ENCODE measurements around the gene HDAC3. TPM values are rescaled to one million over a fixed set of nuclear protein-coding genes. Genes with fewer than 3 reads are reported as not detected.

Gene HDAC3
- 10 to 100 TPM; 88.1 to 91.8 TPM for total RNA-seq

GRCh38 chr5:141636413-141637122, at the start of gene HDAC3, which contains the start of gene RELL2:
TSS of gene HDAC3 (minus strand) at chr5:141636849. CDS start at chr5:141636790, 59 bp downstream.
TSS of gene RELL2 (plus strand) at chr5:141636997. CDS start at chr5:141638226, 1,229 bp downstream.
- no peaks in the 10 kb centered on the region for H3K27me3 Mint-ChIP-seq (ENCODE audit: low read depth)
- ChIA-PET CTCF (interaction anchor here (0.8 to 13.0 kb wide), 25 partner anchors 9 to 242 kb away, joined by 3 to 206 read pairs (median 12); partner anchors contain the start of genes DIAPH1 and FCHSD1), POLR2A (interaction anchor here (0.7 to 3.8 kb wide), 13 partner anchors 10 to 333 kb away, joined by 3 to 39 read pairs (median 4); partner anchors contain the start of genes DIAPH1, FCHSD1, RNF14 and TAF7)
- peaks cover 56% of the 10 kb centered on the region for H3K4me1 Mint-ChIP-seq (ENCODE audit: low read depth)
- ATAC-seq: peak; percentile 79
- peak; percentile 94 for DNase-seq
- H3K4me3 Mint-ChIP-seq: peak within 1 kb of the TSS; percentile 93
- H3K9me3 Mint-ChIP-seq (ENCODE audit: insufficient read depth): no peaks in the 10 kb centered on the region
- peaks cover 49% of the 10 kb centered on the region for H3K36me3 Mint-ChIP-seq (ENCODE audit: low read depth)
- peak within 1 kb of the TSS; percentile 90 for H3K27ac Mint-ChIP-seq

- no peak for DNase-seq
- Mint-ChIP-seq H3K9me3 (ENCODE audit: insufficient read depth) (no peaks in the 10 kb centered on the region), H3K36me3 (ENCODE audit: low read depth) (no peaks in the 10 kb centered on the region), H3K4me3 (no peak overlapping the region), H3K4me1 (ENCODE audit: low read depth) (peaks cover 41% of the 10 kb centered on the region), H3K27me3 (ENCODE audit: low read depth) (peaks cover 13% of the 10 kb centered on the region), H3K27ac (no peak overlapping the region)
- ChIA-PET CTCF (no interaction called here), POLR2A (no interaction called here)
- ATAC-seq: no peak
Observed at GRCh38 chr5:141685591-141685990, 48.9 kb upstream of the HDAC3 start.

- Mint-ChIP-seq H3K27me3 (ENCODE audit: low read depth) (peaks cover 5% of the 10 kb centered on the region), H3K27ac (peak overlapping the region; percentile 24), H3K4me3 (peak overlapping the region; percentile 12), H3K4me1 (ENCODE audit: low read depth) (peaks cover 37% of the 10 kb centered on the region), H3K9me3 (ENCODE audit: insufficient read depth) (no peaks in the 10 kb centered on the region), H3K36me3 (ENCODE audit: low read depth) (no peaks in the 10 kb centered on the region)
- ChIA-PET CTCF (interaction anchor here (1.0 to 5.3 kb wide), 14 partner anchors 9 to 285 kb away, joined by 3 to 71 read pairs (median 6); partner anchors contain the start of genes DELE1, HDAC3, PCDH1 and RELL2), POLR2A (interaction anchor here (0.7 to 1.5 kb wide), 11 partner anchors 8 to 286 kb away, joined by 3 to 7 read pairs (median 3); partner anchors contain the start of genes DELE1 and FCHSD1)
- ATAC-seq (no peak), DNase-seq (no peak)
Observed at GRCh38 chr5:141683596-141684141, 47.0 kb upstream of the HDAC3 start.

GRCh38 chr5:141681695-141682641, 45.3 kb upstream of the HDAC3 start, which contains the start of gene ARAP3:
TSS of gene ARAP3 (minus strand) at chr5:141682230. CDS start at chr5:141680486, 1,744 bp downstream.
- Mint-ChIP-seq H3K36me3 (ENCODE audit: low read depth) (peaks cover 3% of the 10 kb centered on the region), H3K4me1 (ENCODE audit: low read depth) (peaks cover 38% of the 10 kb centered on the region), H3K27ac (peak within 1 kb of the TSS; percentile 82), H3K27me3 (ENCODE audit: low read depth) (peaks cover 3% of the 10 kb centered on the region), H3K4me3 (peak within 1 kb of the TSS; percentile 79), H3K9me3 (ENCODE audit: insufficient read depth) (no peaks in the 10 kb centered on the region)
- ChIA-PET CTCF (interaction anchor here (0.9 to 5.3 kb wide), 10 partner anchors 9 to 328 kb away, joined by 3 to 71 read pairs (median 10); partner anchors contain the start of genes PCDH1 and RNF14), POLR2A (interaction anchor here (1.5 kb wide), 1 partner anchor 31 kb away, joined by 7 read pairs; the partner anchor contains the start of gene FCHSD1)
- peak; percentile 86 for ATAC-seq
- peak; percentile 54 for DNase-seq

- H3K9me3 Mint-ChIP-seq (ENCODE audit: insufficient read depth): no peaks in the 10 kb centered on the region
- POLR2A ChIA-PET: no interaction called here
- peaks cover 38% of the 10 kb centered on the region for H3K4me1 Mint-ChIP-seq (ENCODE audit: low read depth)
- H3K27me3 Mint-ChIP-seq (ENCODE audit: low read depth): no peaks in the 10 kb centered on the region
- H3K36me3 Mint-ChIP-seq (ENCODE audit: low read depth): peaks cover 3% of the 10 kb centered on the region
- CTCF ChIA-PET: interaction anchor here (5.3 kb wide), 1 partner anchor 12 kb away, joined by 71 read pairs; no protein-coding TSS in a partner anchor
- no peak for DNase-seq
- no peak for ATAC-seq
- H3K27ac Mint-ChIP-seq: peak overlapping the region; percentile 12
- H3K4me3 Mint-ChIP-seq: peak overlapping the region; percentile 40
Observed at GRCh38 chr5:141681295-141681694, 44.6 kb upstream of the HDAC3 start.

GRCh38 chr5:141680751-141681201, 44.1 kb upstream of the HDAC3 start:
- CTCF ChIA-PET: interaction anchor here (5.3 kb wide), 1 partner anchor 12 kb away, joined by 71 read pairs; no protein-coding TSS in a partner anchor
- Mint-ChIP-seq H3K36me3 (ENCODE audit: low read depth) (peaks cover 3% of the 10 kb centered on the region), H3K4me3 (peak overlapping the region; percentile 40), H3K27ac (no peak overlapping the region), H3K27me3 (ENCODE audit: low read depth) (no peaks in the 10 kb centered on the region), H3K9me3 (ENCODE audit: insufficient read depth) (no peaks in the 10 kb centered on the region), H3K4me1 (ENCODE audit: low read depth) (peaks cover 38% of the 10 kb centered on the region)
- DNase-seq (no peak), ATAC-seq (no peak)
- POLR2A ChIA-PET: no interaction called here

- Mint-ChIP-seq H3K4me3 (no peak overlapping the region), H3K9me3 (ENCODE audit: insufficient read depth) (no peaks in the 10 kb centered on the region), H3K36me3 (ENCODE audit: low read depth) (peaks cover 3% of the 10 kb centered on the region), H3K27me3 (ENCODE audit: low read depth) (no peaks in the 10 kb centered on the region), H3K27ac (no peak overlapping the region), H3K4me1 (ENCODE audit: low read depth) (peaks cover 38% of the 10 kb centered on the region)
- CTCF ChIA-PET: interaction anchor here (5.3 kb wide), 1 partner anchor 13 kb away, joined by 71 read pairs; no protein-coding TSS in a partner anchor
- POLR2A ChIA-PET: no interaction called here
- no peak for DNase-seq
- ATAC-seq: no peak
Observed at GRCh38 chr5:141680178-141680577, 43.5 kb upstream of the HDAC3 start.

- Mint-ChIP-seq H3K4me1 (ENCODE audit: low read depth) (peaks cover 19% of the 10 kb centered on the region), H3K4me3 (no peak overlapping the region), H3K27ac (no peak overlapping the region), H3K27me3 (ENCODE audit: low read depth) (no peaks in the 10 kb centered on the region), H3K9me3 (ENCODE audit: insufficient read depth) (no peaks in the 10 kb centered on the region), H3K36me3 (ENCODE audit: low read depth) (peaks cover 3% of the 10 kb centered on the region)
- no peak for DNase-seq
- POLR2A ChIA-PET: no interaction called here
- no peak for ATAC-seq
- CTCF ChIA-PET: interaction anchor here (1.2 to 1.8 kb wide), 2 partner anchors 12 to 14 kb away, joined by 5 to 12 read pairs; no protein-coding TSS in a partner anchor
Observed at GRCh38 chr5:141677415-141677814, 40.8 kb upstream of the HDAC3 start.

GRCh38 chr5:141675672-141676071, 39.0 kb upstream of the HDAC3 start:
- ChIA-PET CTCF (interaction anchor here (1.4 to 1.8 kb wide), 2 partner anchors 16 to 285 kb away, joined by 6 to 12 read pairs; no protein-coding TSS in a partner anchor), POLR2A (no interaction called here)
- H3K4me3 Mint-ChIP-seq: no peak overlapping the region
- H3K27me3 Mint-ChIP-seq (ENCODE audit: low read depth): no peaks in the 10 kb centered on the region
- peaks cover 5% of the 10 kb centered on the region for H3K4me1 Mint-ChIP-seq (ENCODE audit: low read depth)
- no peaks in the 10 kb centered on the region for H3K9me3 Mint-ChIP-seq (ENCODE audit: insufficient read depth)
- H3K27ac Mint-ChIP-seq: no peak overlapping the region
- DNase-seq (no peak), ATAC-seq (no peak)
- H3K36me3 Mint-ChIP-seq (ENCODE audit: low read depth): peaks cover 3% of the 10 kb centered on the region

- no peaks in the 10 kb centered on the region for H3K9me3 Mint-ChIP-seq (ENCODE audit: insufficient read depth)
- peaks cover 2% of the 10 kb centered on the region for H3K4me1 Mint-ChIP-seq (ENCODE audit: low read depth)
- ChIA-PET POLR2A (no interaction called here), CTCF (no interaction called here)
- ATAC-seq: no peak
- H3K4me3 Mint-ChIP-seq: no peak overlapping the region
- H3K27me3 Mint-ChIP-seq (ENCODE audit: low read depth): no peaks in the 10 kb centered on the region
- DNase-seq: no peak
- H3K36me3 Mint-ChIP-seq (ENCODE audit: low read depth): peaks cover 3% of the 10 kb centered on the region
- no peak overlapping the region for H3K27ac Mint-ChIP-seq
Observed at GRCh38 chr5:141674747-141675146, 38.1 kb upstream of the HDAC3 start.
